Kidney (tissue), 14 donors: Measurements from ENCODE around the gene DPY19L1. TPM values are rescaled to one million over a fixed set of nuclear protein-coding genes. Genes with fewer than 3 reads are reported as not detected.

ENCODE experiments used
- DNase-seq, 5 donors: peaks; one replicate each; pipeline ENCODE4 v3.0.0-alpha.2; 2013 to 2020
- FAIRE-seq: peaks from 2 replicates; lab custom pipeline; 2012; peaks lifted over from hg19 to GRCh38; lab: Jason Lieb, UNC
- H3K27ac ChIP-seq, 2 donors: one replicate each; pipeline ENCODE4 v1.7.0; 2013; ENCODE audit warnings: low read depth in 2 of 2, low read length in 2 of 2, inconsistent platforms in 1 of 2
- H3K27me3 ChIP-seq: one replicate; pipeline ENCODE4 v1.7.1; 2013; ENCODE audit warnings: low read length, inconsistent platforms; ENCODE audit not compliant: control insufficient read depth, insufficient read depth
- H3K36me3 ChIP-seq, 3 donors: one replicate each; pipeline versions ENCODE4 v1.7.0 to v1.7.1; 2013; ENCODE audit warnings: low read length in 3 of 3, control low read depth in 1 of 3, inconsistent platforms in 1 of 3; ENCODE audit not compliant: insufficient read depth in 3 of 3, control insufficient read depth in 2 of 3
- H3K4me1 ChIP-seq, 3 donors: one replicate each; pipeline versions ENCODE4 v1.7.0 to v1.7.1; 2013; ENCODE audit warnings: low read length in 3 of 3, inconsistent platforms in 1 of 3, low read depth in 1 of 3; ENCODE audit not compliant: control insufficient read depth in 2 of 3, insufficient read depth in 2 of 3
- H3K4me3 ChIP-seq, 3 donors: one replicate each; pipeline versions ENCODE4 v1.7.0 to v1.8.1; 2013; ENCODE audit warnings: low read length in 3 of 3, control low read depth in 1 of 3, inconsistent platforms in 1 of 3
- H3K9ac ChIP-seq, 3 donors: one replicate each; pipeline versions ENCODE4 v1.7.0 to v1.7.1; 2013; ENCODE audit warnings: low read length in 3 of 3, control low read depth in 1 of 3, inconsistent platforms in 1 of 3
- H3K9me3 ChIP-seq, 3 donors: one replicate each; pipeline versions ENCODE4 v1.7.0 to v1.7.1; 2013; ENCODE audit warnings: low read length in 3 of 3, control low read depth in 1 of 3, inconsistent platforms in 1 of 3; ENCODE audit not compliant: control insufficient read depth in 2 of 3, insufficient read depth in 1 of 3
- intact Hi-C: fragments of 100-400 bp; cut with DNase I; formaldehyde crosslinking; loops from one replicate; pipeline ENCODE4 v1.11.1; 2022
- polyA plus RNA-seq: library from polyadenylated mRNA; stranded (reverse); fragments of 350-450 nt; fragmentation: Illumina TruSeq; extraction: RNeasy Lipid Tissue Mini Kit (QIAGEN cat#74804); gene quantifications from one replicate; pipeline ENCODE4 v1.2.3, GENCODE V29; 2014; ENCODE audit warnings: low read depth, low replicate concordance; ENCODE audit not compliant: insufficient read depth
- total RNA-seq: library from RNA; stranded (reverse); fragmentation: NEBNext Ultra II Directional; extraction: Animal tissue kit (Norgen Biotek cat#: 25700); gene quantifications from one replicate; pipeline ENCODE4 v1.2.1, GENCODE V29; 2021
- TF ChIP-seq, protein P1 (sequence below): IDR thresholded peaks from 3 replicates; pipeline ENCODE4 v1.5.1; 2012; ENCODE audit warnings: mild to moderate bottlenecking, moderate library complexity, borderline replicate concordance; ENCODE audit not compliant: insufficient read depth; ENCODE audit errors: extremely low read depth
- donor health status: control.
- donor health status: control.
- donor health status: control.
- donor health status: control.
- donor health status: control.
- donor health status: DM: yes; HTN: yes; CAD: no.
- donor health status: Normal renal cell carcinoma (clear cell type).

The DPY19L1 gene
- total and polyA plus RNA-seq, 2 donors from 2014 or later = 5.0 to 32.4 TPM

DNA sequence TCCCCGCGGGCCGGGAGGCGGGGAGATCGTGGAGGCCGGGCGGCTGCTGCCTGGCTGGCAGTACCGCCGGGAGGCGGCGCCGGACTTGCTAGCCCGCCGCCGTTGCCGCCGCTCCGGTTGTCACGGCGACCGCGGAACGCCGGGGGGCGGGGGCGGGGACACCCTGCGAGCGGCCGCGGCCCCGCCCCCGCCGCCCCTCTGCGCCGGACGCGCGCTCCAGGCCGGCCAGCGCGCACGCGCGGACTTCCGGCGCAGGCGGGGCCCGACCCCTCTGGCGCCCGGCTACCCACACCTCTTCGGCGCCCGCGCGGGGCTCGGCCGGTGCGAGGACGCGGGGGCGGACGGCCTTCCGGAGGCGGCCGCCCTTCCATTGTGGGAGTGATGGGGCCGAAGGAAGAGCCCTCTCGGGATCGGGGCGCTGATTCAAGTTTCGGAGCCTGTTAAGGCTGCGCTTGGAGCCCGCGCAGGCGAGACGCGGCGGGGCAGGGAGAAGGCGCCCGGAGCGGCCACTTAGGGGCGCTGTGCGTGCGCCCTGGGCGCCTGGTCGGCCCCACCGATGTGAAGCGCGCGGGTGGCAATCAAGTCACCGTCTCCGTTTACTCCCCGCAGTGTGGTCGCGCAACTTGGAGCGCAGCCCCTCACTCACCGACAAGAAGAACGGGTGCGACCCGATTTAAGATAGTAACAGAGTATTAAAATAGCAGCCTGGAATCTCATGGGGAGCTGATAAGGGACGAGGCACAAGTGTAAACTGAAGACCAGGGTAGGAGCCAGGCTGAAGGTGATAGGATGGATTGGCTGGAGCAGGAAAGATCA lies 449 bp upstream of the DPY19L1 start:
- Histone ChIP-seq H3K27me3 (no peaks in the 10 kb centered on the region), H3K36me3 (no peaks in the 10 kb centered on the region), H3K9ac (peak overlapping the region; percentile 3 to 62 (median 41)), H3K9me3 (no peaks in the 10 kb centered on the region), H3K27ac (peak overlapping the region; percentile 83 to 86), H3K4me3 (peak overlapping the region; percentile 46 to 73 (median 65)), H3K4me1 (peaks cover 0 to 8% (median 2%) of the 10 kb centered on the region in 3 donors)
- DNase-seq (peak; percentile 95 to 98 (median 97)), FAIRE-seq (no peak)
- intact Hi-C loops = no loop called here
- TF ChIP-seq, protein P1, sequence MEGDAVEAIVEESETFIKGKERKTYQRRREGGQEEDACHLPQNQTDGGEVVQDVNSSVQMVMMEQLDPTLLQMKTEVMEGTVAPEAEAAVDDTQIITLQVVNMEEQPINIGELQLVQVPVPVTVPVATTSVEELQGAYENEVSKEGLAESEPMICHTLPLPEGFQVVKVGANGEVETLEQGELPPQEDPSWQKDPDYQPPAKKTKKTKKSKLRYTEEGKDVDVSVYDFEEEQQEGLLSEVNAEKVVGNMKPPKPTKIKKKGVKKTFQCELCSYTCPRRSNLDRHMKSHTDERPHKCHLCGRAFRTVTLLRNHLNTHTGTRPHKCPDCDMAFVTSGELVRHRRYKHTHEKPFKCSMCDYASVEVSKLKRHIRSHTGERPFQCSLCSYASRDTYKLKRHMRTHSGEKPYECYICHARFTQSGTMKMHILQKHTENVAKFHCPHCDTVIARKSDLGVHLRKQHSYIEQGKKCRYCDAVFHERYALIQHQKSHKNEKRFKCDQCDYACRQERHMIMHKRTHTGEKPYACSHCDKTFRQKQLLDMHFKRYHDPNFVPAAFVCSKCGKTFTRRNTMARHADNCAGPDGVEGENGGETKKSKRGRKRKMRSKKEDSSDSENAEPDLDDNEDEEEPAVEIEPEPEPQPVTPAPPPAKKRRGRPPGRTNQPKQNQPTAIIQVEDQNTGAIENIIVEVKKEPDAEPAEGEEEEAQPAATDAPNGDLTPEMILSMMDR = peak; percentile 69

DNA sequence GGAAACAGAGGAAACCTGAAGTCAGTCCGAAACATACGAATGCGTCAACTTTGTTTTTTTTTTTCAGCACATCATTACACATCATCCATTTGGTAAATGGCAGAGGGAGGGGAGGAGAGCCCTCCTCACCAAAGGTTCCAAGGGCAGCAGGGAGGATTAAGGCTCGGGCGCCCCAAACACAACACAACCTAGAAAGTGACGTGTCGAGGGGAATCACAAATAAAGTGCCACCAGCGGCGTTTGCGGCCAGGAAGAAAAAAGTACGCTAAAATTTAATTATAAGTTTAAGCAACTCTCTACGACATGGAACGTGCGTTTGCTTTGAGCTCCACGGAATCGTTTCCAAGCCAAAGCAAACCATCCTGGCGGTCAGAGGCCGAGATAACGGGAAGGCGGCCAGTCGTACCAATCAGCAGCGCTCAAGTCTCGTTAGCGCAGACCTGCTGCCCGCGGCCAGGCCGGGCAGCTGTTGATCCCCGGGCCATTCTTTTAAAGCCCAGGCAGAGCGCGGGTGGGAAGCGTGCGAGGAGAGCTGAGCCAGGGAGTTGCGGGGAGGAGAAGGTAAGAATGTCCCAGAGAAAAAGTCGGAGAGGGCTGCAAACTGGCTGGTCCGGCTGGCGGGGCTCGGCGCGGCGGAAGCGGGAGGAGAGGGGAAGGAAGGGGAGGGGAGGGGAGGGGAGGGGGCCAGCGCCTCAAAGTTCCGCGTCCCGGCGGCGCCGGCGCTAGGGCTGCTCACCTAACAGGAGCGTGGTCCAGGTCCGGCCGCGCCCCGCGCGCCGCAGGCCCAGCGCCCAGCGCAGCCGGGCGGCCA lies 719 bp downstream of the DPY19L1 start:
- Histone ChIP-seq H3K27me3 (no peaks in the 10 kb centered on the region), H3K27ac (peak overlapping the region; percentile 3 to 39), H3K4me3 (peak overlapping the region; percentile 70 to 79 (median 73)), H3K9ac (peak overlapping the region; percentile 41 to 69 (median 69)), H3K4me1 (peaks cover 0 to 8% (median 2%) of the 10 kb centered on the region in 3 donors), H3K36me3 (no peaks in the 10 kb centered on the region), H3K9me3 (no peaks in the 10 kb centered on the region)
- intact Hi-C loops = no loop called here
- FAIRE-seq = no peak
- TF ChIP-seq, protein P1 = no peak
- peak; percentile 65 to 87 (median 80) for DNase-seq

DNA sequence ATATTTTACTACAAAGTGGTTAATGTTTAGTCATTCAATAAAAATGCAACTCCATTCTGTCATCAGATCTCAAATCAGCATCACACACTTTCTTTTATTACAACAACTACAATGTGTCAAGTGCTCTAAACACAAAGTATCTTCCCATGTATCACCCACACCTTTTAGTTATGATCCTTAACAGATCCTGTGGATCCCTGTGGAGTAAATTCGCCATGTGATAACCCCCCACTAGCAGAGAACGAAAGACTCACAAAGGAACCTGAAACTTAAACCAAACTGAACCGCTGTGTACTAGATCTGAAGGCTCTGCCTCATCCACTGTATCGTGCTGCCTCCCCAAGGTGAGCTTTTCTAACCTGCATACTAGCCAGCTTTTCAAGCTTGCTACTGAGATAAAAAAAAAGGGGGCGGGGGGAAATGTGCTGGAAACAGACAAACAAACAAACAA lies 1.7 kb downstream of the DPY19L1 start:
- Histone ChIP-seq H3K36me3 (no peaks in the 10 kb centered on the region), H3K27ac (no peak overlapping the region), H3K9me3 (no peaks in the 10 kb centered on the region), H3K9ac (peak overlapping the region in 2 of 3 donors; percentile 6 to 69), H3K4me3 (peak overlapping the region in 1 of 3 donors; percentile 79), H3K27me3 (no peaks in the 10 kb centered on the region), H3K4me1 (peaks cover 0 to 8% (median 2%) of the 10 kb centered on the region in 3 donors)
- intact Hi-C loops = no loop called here
- TF ChIP-seq, protein P1 = peak; percentile 18
- no peak for FAIRE-seq
- peak in 4 of 5 donors; percentile 43 to 79 (median 62) for DNase-seq
